DOHH2 (cell line): Measurements from ENCODE around the gene ADAM8.

ENCODE experiments used
- EZH2phosphoT487 ChIP-seq: fragments of 200-600 bp; sonication (generic); IDR thresholded peaks from 2 replicates; pipeline ENCODE4 v1.6.1; 2017; ENCODE audit warnings: borderline replicate concordance, mild to moderate bottlenecking, antibody characterized with exemption, low read length, moderate library complexity, mixed read lengths
- TF ChIP-seq, protein P1 (sequence below): fragments of 200-600 bp; sonication (generic); IDR thresholded peaks from one replicate; pipeline ENCODE4 v1.5.1; 2014; ENCODE audit warnings: antibody characterized with exemption, mild to moderate bottlenecking, low read depth, low read length; ENCODE audit not compliant: poor library complexity, severe bottlenecking

DNA sequence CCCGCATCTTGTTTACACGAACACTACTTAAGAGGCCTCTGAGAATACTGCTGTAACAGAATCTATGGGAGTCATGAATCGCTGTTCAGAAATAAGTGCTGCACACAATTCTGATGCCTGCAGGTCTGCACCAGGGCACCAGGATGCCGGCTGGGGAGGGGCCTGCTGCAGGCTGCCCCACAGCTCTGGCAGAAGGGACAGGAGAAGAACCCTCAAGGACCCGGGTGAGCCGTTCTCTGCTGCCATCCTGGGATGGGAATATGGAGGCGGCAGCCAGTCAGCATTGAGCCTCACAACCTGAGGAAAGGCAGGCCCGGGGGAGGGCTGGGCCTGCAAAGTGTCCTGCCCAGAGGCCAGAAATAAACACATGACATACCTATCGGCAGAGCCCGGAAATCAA lies 20.8 kb upstream of the ADAM8 start:
- TF ChIP-seq, protein P1, sequence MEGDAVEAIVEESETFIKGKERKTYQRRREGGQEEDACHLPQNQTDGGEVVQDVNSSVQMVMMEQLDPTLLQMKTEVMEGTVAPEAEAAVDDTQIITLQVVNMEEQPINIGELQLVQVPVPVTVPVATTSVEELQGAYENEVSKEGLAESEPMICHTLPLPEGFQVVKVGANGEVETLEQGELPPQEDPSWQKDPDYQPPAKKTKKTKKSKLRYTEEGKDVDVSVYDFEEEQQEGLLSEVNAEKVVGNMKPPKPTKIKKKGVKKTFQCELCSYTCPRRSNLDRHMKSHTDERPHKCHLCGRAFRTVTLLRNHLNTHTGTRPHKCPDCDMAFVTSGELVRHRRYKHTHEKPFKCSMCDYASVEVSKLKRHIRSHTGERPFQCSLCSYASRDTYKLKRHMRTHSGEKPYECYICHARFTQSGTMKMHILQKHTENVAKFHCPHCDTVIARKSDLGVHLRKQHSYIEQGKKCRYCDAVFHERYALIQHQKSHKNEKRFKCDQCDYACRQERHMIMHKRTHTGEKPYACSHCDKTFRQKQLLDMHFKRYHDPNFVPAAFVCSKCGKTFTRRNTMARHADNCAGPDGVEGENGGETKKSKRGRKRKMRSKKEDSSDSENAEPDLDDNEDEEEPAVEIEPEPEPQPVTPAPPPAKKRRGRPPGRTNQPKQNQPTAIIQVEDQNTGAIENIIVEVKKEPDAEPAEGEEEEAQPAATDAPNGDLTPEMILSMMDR, result no peak
- no peak for TF ChIP-seq EZH2phosphoT487
